ENCODE measurements around the gene MYEOV.

The MYEOV gene

GRCh38 chr11:69307871-69308431, 14.0 kb downstream of the MYEOV start:
- no peak overlapping the region for H3K4me2 ChIP-seq (ENCODE audit: low read length)
- H3K9me3 ChIP-seq (ENCODE audit: insufficient read depth, low read length) = no peaks in the 10 kb centered on the region
- no peaks in the 10 kb centered on the region for H4K20me1 ChIP-seq (ENCODE audit: insufficient read depth, low read length)
- TF ChIP-seq EZH2phosphoT487 (IDR thresholded peaks at IDR 0.05; ENCODE audit: low read depth) (no peak), CTCF (IDR thresholded peaks at IDR 0.05; ENCODE audit: low read depth, low read length) (no peak)
- peaks cover 11% of the 10 kb centered on the region; the same call in 1 of the 2 replicates for H3K4me1 ChIP-seq (ENCODE audit: low read length)
- H2AFZ ChIP-seq (ENCODE audit: low read depth, low read length) = no peak overlapping the region
- H3K9ac ChIP-seq (ENCODE audit: low read length) = no peak overlapping the region
- no peaks in the 10 kb centered on the region for H3K27me3 ChIP-seq (ENCODE audit: low read depth, low read length)
- no peaks in the 10 kb centered on the region for H3K36me3 ChIP-seq (replicated peaks; ENCODE audit: low read depth, low read length)
- H3K4me3 ChIP-seq (ENCODE audit: low read length) = no peak overlapping the region
- no peak overlapping the region for H3K27ac ChIP-seq (ENCODE audit: low read length)
- no peaks in the 10 kb centered on the region for H3K79me2 ChIP-seq (ENCODE audit: low read length)

DNA sequence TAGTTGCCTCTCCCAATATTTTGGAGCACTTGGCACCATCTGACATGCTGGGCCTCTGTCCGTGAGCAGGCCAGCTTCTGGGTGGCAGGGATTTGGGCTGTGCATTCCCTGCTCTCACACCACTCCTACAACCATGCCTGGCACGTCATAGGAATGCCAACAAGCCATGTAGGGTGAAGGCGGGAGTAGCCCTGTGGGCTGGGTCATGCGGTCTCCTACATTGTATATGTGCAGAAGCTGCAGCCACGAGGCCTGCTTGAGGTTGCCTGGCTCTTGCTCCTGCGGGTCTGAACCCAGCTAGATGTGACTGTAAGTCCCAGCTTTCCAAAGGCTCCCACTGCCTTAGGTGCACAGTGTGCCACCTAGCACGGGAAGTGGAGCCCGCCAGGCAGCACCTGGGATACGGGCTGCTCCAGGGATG, 14.5 kb downstream of the MYEOV start:
- no peak overlapping the region for H3K9ac ChIP-seq (ENCODE audit: low read length)
- no peaks in the 10 kb centered on the region for H3K27me3 ChIP-seq (ENCODE audit: low read depth, low read length)
- peaks cover 11% of the 10 kb centered on the region; the same call in 1 of the 2 replicates for H3K4me1 ChIP-seq (ENCODE audit: low read length)
- no peaks in the 10 kb centered on the region for H3K9me3 ChIP-seq (ENCODE audit: insufficient read depth, low read length)
- no peaks in the 10 kb centered on the region for H3K36me3 ChIP-seq (replicated peaks; ENCODE audit: low read depth, low read length)
- no peak overlapping the region for H3K4me3 ChIP-seq (ENCODE audit: low read length)
- TF ChIP-seq EZH2phosphoT487 (IDR thresholded peaks at IDR 0.05; ENCODE audit: low read depth) = no peak
- no peak for TF ChIP-seq CTCF (IDR thresholded peaks at IDR 0.05; ENCODE audit: low read depth, low read length)
- no peaks in the 10 kb centered on the region for H3K79me2 ChIP-seq (ENCODE audit: low read length)
- no peak overlapping the region for H2AFZ ChIP-seq (ENCODE audit: low read depth, low read length)
- no peaks in the 10 kb centered on the region for H4K20me1 ChIP-seq (ENCODE audit: insufficient read depth, low read length)
- no peak overlapping the region for H3K4me2 ChIP-seq (ENCODE audit: low read length)
- H3K27ac ChIP-seq (ENCODE audit: low read length) = no peak overlapping the region

- Histone ChIP-seq H3K4me3 (ENCODE audit: low read length) (no peak overlapping the region), H3K4me1 (ENCODE audit: low read length) (peaks cover 11% of the 10 kb centered on the region; the same call in 1 of the 2 replicates), H4K20me1 (ENCODE audit: insufficient read depth, low read length) (no peaks in the 10 kb centered on the region), H3K36me3 (replicated peaks; ENCODE audit: low read depth, low read length) (no peaks in the 10 kb centered on the region), H3K9ac (ENCODE audit: low read length) (no peak overlapping the region), H2AFZ (ENCODE audit: low read depth, low read length) (no peak overlapping the region), H3K9me3 (ENCODE audit: insufficient read depth, low read length) (no peaks in the 10 kb centered on the region), H3K4me2 (ENCODE audit: low read length) (no peak overlapping the region), H3K27ac (ENCODE audit: low read length) (no peak overlapping the region), H3K79me2 (ENCODE audit: low read length) (no peaks in the 10 kb centered on the region), H3K27me3 (ENCODE audit: low read depth, low read length) (no peaks in the 10 kb centered on the region)
- TF ChIP-seq EZH2phosphoT487 (IDR thresholded peaks at IDR 0.05; ENCODE audit: low read depth) (no peak), CTCF (IDR thresholded peaks at IDR 0.05; ENCODE audit: low read depth, low read length) (no peak)
Observed at GRCh38 chr11:69308936-69309615, 15.1 kb downstream of the MYEOV start.

GRCh38 chr11:69309631-69310280, 15.8 kb downstream of the MYEOV start:
- no peaks in the 10 kb centered on the region for H3K9me3 ChIP-seq (ENCODE audit: insufficient read depth, low read length)

More at GRCh38 chr11:69309631-69310280, 15.8 kb downstream of the MYEOV start:
- H2AFZ ChIP-seq (ENCODE audit: low read depth, low read length) = no peak overlapping the region
- H3K9ac ChIP-seq (ENCODE audit: low read length) = no peak overlapping the region
- no peaks in the 10 kb centered on the region for H4K20me1 ChIP-seq (ENCODE audit: insufficient read depth, low read length)
- TF ChIP-seq CTCF (IDR thresholded peaks at IDR 0.05; ENCODE audit: low read depth, low read length) (no peak), EZH2phosphoT487 (IDR thresholded peaks at IDR 0.05; ENCODE audit: low read depth) (no peak)
- no peaks in the 10 kb centered on the region for H3K27me3 ChIP-seq (ENCODE audit: low read depth, low read length)
- peaks cover 11% of the 10 kb centered on the region; the same call in 1 of the 2 replicates for H3K4me1 ChIP-seq (ENCODE audit: low read length)
- H3K4me3 ChIP-seq (ENCODE audit: low read length) = no peak overlapping the region
- no peak overlapping the region for H3K27ac ChIP-seq (ENCODE audit: low read length)
- no peak overlapping the region for H3K4me2 ChIP-seq (ENCODE audit: low read length)
- H3K79me2 ChIP-seq (ENCODE audit: low read length) = no peaks in the 10 kb centered on the region
- no peaks in the 10 kb centered on the region for H3K36me3 ChIP-seq (replicated peaks; ENCODE audit: low read depth, low read length)

Measured in OCI-LY3 (cell line).